HepG2 (cell line): ENCODE results near the gene PGAP3. TPM values are rescaled to one million over a fixed set of nuclear protein-coding genes. Genes with fewer than 3 reads are reported as not detected.

Experiments used
- FOXK2 ChIP-seq: fragments of 450-650 bp; IDR thresholded peaks from 2 replicates; pipeline ENCODE4 v1.6.1; 2016
- GATAD1 ChIP-seq: IDR thresholded peaks from 2 replicates; pipeline ENCODE4 v1.6.1; 2016; ENCODE audit warnings: missing genetic modification reagents, missing compliant biosample characterization
- HDAC1 ChIP-seq: sonication (generic); formaldehyde crosslinking; IDR thresholded peaks from 2 replicates; pipeline ENCODE4 v1.5.1; 2020; ENCODE audit warnings: mild to moderate bottlenecking, missing genetic modification reagents
- HHEX ChIP-seq: IDR thresholded peaks from 2 replicates; pipeline ENCODE4 v1.6.1; 2016; ENCODE audit warnings: control low read depth
- KDM1A ChIP-seq: IDR thresholded peaks from 2 replicates; pipeline ENCODE4 v1.6.1; 2016; ENCODE audit warnings: missing compliant biosample characterization
- KDM3A ChIP-seq: IDR thresholded peaks from 2 replicates; pipeline ENCODE4 v1.6.1; 2018; ENCODE audit warnings: low read depth, missing compliant biosample characterization
- NCOR1 ChIP-seq: fragments of 200-600 bp; sonication (generic); IDR thresholded peaks from 2 replicates; pipeline ENCODE4 v1.7.0; 2017; ENCODE audit warnings: antibody characterized with exemption, low read length, borderline replicate concordance
- SP5 ChIP-seq: IDR thresholded peaks from 2 replicates; pipeline ENCODE4 v1.6.1; 2016; ENCODE audit warnings: low read depth, borderline replicate concordance
- ZBTB7B ChIP-seq: sonication (generic); formaldehyde crosslinking; IDR thresholded peaks from 2 replicates; pipeline ENCODE4 v1.4.0; 2020; ENCODE audit warnings: missing genetic modification reagents
- ZMAT3 ChIP-seq: sonication (generic); formaldehyde crosslinking; conservative IDR thresholded peaks from 2 replicates; pipeline ENCODE4 v1.7.0; 2021; ENCODE audit warnings: missing genetic modification reagents
- ZNF777 ChIP-seq: sonication (generic); formaldehyde crosslinking; IDR thresholded peaks from 2 replicates; pipeline ENCODE4 v1.4.0; 2020; ENCODE audit warnings: missing genetic modification reagents
- ZSCAN25 ChIP-seq: sonication (generic); formaldehyde crosslinking; IDR thresholded peaks from 2 replicates; pipeline ENCODE4 v1.8.0; 2022; ENCODE audit warnings: mild to moderate bottlenecking, missing genetic modification reagents
- ZSCAN9 ChIP-seq: IDR thresholded peaks from 2 replicates; pipeline ENCODE4 v1.6.1; 2016; ENCODE audit warnings: borderline replicate concordance
- polyA plus RNA-seq, 8 experiments: library from polyadenylated mRNA; depleted of rRNA in 3 of 8; stranded (reverse) in 7 of 8; unstranded in 1 of 8; fragments of >200 nt; fragmentation: Illumina TruSeq in 4 of 8; extraction: Trizol in 4 of 8; gene quantifications; 2 replicates each; pipeline versions ENCODE4 v1.2.1 to v1.2.3, GENCODE V29; 2011 to 2016; ENCODE audit warnings: low read depth in 4 of 8, missing spikeins in 1 of 8, mixed read lengths in 1 of 8; ENCODE audit not compliant: insufficient read depth in 1 of 8
- total RNA-seq, 5 experiments: library from RNA; depleted of rRNA; stranded (reverse); fragments of >200 nt; fragmentation: Illumina TruSeq; extraction: Trizol; gene quantifications; 2 replicates each; pipeline ENCODE4 v1.2.3, GENCODE V29; 2016; ENCODE audit warnings: low read depth in 1 of 5
- TF ChIP-seq, protein P1 (sequence below): sonication (generic); formaldehyde crosslinking; IDR thresholded peaks from 2 replicates; pipeline ENCODE4 v1.4.0; 2020; ENCODE audit warnings: missing genetic modification reagents
- TF ChIP-seq, protein P2 (sequence below): IDR thresholded peaks from 2 replicates; pipeline ENCODE4 v1.6.1; 2016; ENCODE audit warnings: low read depth, missing genetic modification reagents, missing compliant biosample characterization
- TF ChIP-seq, protein P3 (sequence below): sonication (generic); formaldehyde crosslinking; conservative IDR thresholded peaks from 2 replicates; pipeline ENCODE4 v1.8.1; 2023; ENCODE audit warnings: missing genetic modification reagents
- TF ChIP-seq, protein P4 (sequence below): sonication (generic); formaldehyde crosslinking; IDR thresholded peaks from 2 replicates; pipeline ENCODE4 v1.9.0; 2021; ENCODE audit warnings: missing genetic modification reagents, borderline replicate concordance

Gene PGAP3
- total and polyA plus RNA-seq, 2 of the 13 experiments (the other 11 are each of a cell fraction or from before 2014, with no cell fraction given): 11.9 to 14.6 TPM

GRCh38 chr17:39736319-39737165, 48.7 kb upstream of the PGAP3 start (continued):
- TF ChIP-seq NCOR1 (peak; percentile 55; the same call in 1 of the 2 replicates), GATAD1 (CRISPR knock-in tag) (0 out of 2 replicates have a peak, but pooled peaks have one; percentile 58), FOXK2 (0 out of 2 replicates have a peak, but pooled peaks have one; percentile 15), HDAC1 (CRISPR knock-in tag) (peak; percentile 85), ZSCAN9 (CRISPR knock-in tag) (peak; percentile 81), ZBTB7B (CRISPR knock-in tag) (peak; percentile 89), ZSCAN25 (CRISPR knock-in tag) (no peak), ZNF777 (CRISPR knock-in tag) (no peak), HHEX (CRISPR knock-in tag) (peak; percentile 94), KDM3A (CRISPR knock-in tag) (peak; percentile 28; the same call in 1 of the 2 replicates), SP5 (CRISPR knock-in tag) (peak; percentile 91), KDM1A (peak; percentile 87; the same call in 1 of the 2 replicates), ZMAT3 (CRISPR knock-in tag) (no peak)
- TF ChIP-seq, protein P1, sequence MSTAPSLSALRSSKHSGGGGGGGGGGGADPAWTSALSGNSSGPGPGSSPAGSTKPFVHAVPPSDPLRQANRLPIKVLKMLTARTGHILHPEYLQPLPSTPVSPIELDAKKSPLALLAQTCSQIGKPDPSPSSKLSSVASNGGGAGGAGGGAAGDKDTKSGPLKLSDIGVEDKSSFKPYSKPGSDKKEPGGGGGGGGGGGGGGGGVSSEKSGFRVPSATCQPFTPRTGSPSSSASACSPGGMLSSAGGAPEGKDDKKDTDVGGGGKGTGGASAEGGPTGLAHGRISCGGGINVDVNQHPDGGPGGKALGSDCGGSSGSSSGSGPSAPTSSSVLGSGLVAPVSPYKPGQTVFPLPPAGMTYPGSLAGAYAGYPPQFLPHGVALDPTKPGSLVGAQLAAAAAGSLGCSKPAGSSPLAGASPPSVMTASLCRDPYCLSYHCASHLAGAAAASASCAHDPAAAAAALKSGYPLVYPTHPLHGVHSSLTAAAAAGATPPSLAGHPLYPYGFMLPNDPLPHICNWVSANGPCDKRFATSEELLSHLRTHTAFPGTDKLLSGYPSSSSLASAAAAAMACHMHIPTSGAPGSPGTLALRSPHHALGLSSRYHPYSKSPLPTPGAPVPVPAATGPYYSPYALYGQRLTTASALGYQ (CRISPR knock-in tag): peak; percentile 96
- TF ChIP-seq, protein P2, sequence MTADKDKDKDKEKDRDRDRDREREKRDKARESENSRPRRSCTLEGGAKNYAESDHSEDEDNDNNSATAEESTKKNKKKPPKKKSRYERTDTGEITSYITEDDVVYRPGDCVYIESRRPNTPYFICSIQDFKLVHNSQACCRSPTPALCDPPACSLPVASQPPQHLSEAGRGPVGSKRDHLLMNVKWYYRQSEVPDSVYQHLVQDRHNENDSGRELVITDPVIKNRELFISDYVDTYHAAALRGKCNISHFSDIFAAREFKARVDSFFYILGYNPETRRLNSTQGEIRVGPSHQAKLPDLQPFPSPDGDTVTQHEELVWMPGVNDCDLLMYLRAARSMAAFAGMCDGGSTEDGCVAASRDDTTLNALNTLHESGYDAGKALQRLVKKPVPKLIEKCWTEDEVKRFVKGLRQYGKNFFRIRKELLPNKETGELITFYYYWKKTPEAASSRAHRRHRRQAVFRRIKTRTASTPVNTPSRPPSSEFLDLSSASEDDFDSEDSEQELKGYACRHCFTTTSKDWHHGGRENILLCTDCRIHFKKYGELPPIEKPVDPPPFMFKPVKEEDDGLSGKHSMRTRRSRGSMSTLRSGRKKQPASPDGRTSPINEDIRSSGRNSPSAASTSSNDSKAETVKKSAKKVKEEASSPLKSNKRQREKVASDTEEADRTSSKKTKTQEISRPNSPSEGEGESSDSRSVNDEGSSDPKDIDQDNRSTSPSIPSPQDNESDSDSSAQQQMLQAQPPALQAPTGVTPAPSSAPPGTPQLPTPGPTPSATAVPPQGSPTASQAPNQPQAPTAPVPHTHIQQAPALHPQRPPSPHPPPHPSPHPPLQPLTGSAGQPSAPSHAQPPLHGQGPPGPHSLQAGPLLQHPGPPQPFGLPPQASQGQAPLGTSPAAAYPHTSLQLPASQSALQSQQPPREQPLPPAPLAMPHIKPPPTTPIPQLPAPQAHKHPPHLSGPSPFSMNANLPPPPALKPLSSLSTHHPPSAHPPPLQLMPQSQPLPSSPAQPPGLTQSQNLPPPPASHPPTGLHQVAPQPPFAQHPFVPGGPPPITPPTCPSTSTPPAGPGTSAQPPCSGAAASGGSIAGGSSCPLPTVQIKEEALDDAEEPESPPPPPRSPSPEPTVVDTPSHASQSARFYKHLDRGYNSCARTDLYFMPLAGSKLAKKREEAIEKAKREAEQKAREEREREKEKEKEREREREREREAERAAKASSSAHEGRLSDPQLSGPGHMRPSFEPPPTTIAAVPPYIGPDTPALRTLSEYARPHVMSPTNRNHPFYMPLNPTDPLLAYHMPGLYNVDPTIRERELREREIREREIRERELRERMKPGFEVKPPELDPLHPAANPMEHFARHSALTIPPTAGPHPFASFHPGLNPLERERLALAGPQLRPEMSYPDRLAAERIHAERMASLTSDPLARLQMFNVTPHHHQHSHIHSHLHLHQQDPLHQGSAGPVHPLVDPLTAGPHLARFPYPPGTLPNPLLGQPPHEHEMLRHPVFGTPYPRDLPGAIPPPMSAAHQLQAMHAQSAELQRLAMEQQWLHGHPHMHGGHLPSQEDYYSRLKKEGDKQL (CRISPR knock-in tag): peak; percentile 94
- TF ChIP-seq, protein P3, sequence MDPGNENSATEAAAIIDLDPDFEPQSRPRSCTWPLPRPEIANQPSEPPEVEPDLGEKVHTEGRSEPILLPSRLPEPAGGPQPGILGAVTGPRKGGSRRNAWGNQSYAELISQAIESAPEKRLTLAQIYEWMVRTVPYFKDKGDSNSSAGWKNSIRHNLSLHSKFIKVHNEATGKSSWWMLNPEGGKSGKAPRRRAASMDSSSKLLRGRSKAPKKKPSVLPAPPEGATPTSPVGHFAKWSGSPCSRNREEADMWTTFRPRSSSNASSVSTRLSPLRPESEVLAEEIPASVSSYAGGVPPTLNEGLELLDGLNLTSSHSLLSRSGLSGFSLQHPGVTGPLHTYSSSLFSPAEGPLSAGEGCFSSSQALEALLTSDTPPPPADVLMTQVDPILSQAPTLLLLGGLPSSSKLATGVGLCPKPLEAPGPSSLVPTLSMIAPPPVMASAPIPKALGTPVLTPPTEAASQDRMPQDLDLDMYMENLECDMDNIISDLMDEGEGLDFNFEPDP: no peak
- TF ChIP-seq, protein P4, sequence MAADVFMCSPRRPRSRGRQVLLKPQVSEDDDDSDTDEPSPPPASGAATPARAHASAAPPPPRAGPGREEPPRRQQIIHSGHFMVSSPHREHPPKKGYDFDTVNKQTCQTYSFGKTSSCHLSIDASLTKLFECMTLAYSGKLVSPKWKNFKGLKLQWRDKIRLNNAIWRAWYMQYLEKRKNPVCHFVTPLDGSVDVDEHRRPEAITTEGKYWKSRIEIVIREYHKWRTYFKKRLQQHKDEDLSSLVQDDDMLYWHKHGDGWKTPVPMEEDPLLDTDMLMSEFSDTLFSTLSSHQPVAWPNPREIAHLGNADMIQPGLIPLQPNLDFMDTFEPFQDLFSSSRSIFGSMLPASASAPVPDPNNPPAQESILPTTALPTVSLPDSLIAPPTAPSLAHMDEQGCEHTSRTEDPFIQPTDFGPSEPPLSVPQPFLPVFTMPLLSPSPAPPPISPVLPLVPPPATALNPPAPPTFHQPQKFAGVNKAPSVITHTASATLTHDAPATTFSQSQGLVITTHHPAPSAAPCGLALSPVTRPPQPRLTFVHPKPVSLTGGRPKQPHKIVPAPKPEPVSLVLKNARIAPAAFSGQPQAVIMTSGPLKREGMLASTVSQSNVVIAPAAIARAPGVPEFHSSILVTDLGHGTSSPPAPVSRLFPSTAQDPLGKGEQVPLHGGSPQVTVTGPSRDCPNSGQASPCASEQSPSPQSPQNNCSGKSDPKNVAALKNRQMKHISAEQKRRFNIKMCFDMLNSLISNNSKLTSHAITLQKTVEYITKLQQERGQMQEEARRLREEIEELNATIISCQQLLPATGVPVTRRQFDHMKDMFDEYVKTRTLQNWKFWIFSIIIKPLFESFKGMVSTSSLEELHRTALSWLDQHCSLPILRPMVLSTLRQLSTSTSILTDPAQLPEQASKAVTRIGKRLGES (CRISPR knock-in tag): no peak
